ENCODE data around the gene NDOR1.

NDOR1 gene

GRCh38 chr9:137194909-137195308 is 10.6 kb upstream of the NDOR1 start:
- H3K36me3 Mint-ChIP-seq = peaks cover 2 to 17% of the 10 kb centered on the region in 2 donors
- H3K27ac Mint-ChIP-seq = peak overlapping the region; percentile 60
- no peak for DNase-seq
- H3K9me3 Mint-ChIP-seq = no peaks in the 10 kb centered on the region
- no peak for ATAC-seq (replicated peaks)
- no peak overlapping the region for H3K4me3 Mint-ChIP-seq
- no peaks in the 10 kb centered on the region for H3K27me3 Mint-ChIP-seq
- H3K4me1 Mint-ChIP-seq = peaks cover 25 to 51% of the 10 kb centered on the region in 2 donors

- peaks cover 22 to 43% of the 10 kb centered on the region in 2 donors for H3K4me1 Mint-ChIP-seq
- peaks cover 2 to 14% of the 10 kb centered on the region in 2 donors for H3K36me3 Mint-ChIP-seq
- no peak overlapping the region for H3K27ac Mint-ChIP-seq
- ATAC-seq (replicated peaks) = no peak
- DNase-seq = no peak
- no peaks in the 10 kb centered on the region for H3K9me3 Mint-ChIP-seq
- H3K27me3 Mint-ChIP-seq = no peaks in the 10 kb centered on the region
- no peak overlapping the region for H3K4me3 Mint-ChIP-seq
Measured at GRCh38 chr9:137195525-137196220, 9.8 kb upstream of the NDOR1 start.

- no peaks in the 10 kb centered on the region for H3K27me3 Mint-ChIP-seq
- H3K27ac Mint-ChIP-seq = no peak overlapping the region
- H3K9me3 Mint-ChIP-seq = no peaks in the 10 kb centered on the region
- peaks cover 4 to 9% of the 10 kb centered on the region in 2 donors for H3K36me3 Mint-ChIP-seq
- ATAC-seq (replicated peaks) = no peak
- peaks cover 25 to 52% of the 10 kb centered on the region in 2 donors for H3K4me1 Mint-ChIP-seq
- peak overlapping the region in 1 of 2 donors; percentile 17 for H3K4me3 Mint-ChIP-seq
- no peak for DNase-seq
Measured at GRCh38 chr9:137198051-137198901, 7.2 kb upstream of the NDOR1 start.

DNA sequence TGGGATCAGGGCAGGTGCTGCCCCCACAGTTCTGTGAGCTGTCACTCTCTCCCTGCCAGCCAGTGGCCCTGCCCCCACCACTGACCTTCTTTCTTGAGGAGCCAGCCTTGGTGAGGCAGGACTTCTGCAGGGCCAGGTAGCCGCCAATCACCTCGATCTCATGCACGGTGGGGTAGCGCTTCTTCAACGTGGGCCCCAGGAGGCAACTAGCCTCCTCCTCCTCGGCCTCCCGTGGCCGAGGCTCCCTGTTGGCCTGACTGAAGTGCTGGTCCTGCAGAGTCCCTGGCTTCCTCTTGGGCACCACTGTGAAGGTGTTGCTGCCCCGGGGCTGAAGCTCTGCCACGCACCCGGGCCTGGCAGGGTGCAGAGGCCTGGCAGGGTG is 6.6 kb upstream of the NDOR1 start:
- Mint-ChIP-seq H3K27me3 (no peaks in the 10 kb centered on the region), H3K36me3 (peaks cover 4 to 10% of the 10 kb centered on the region in 2 donors), H3K4me3 (peak overlapping the region; percentile 82 to 87), H3K4me1 (peaks cover 23 to 53% of the 10 kb centered on the region in 2 donors), H3K9me3 (no peaks in the 10 kb centered on the region), H3K27ac (no peak overlapping the region)
- DNase-seq (no peak), ATAC-seq (replicated peaks) (no peak)

GRCh38 chr9:137199411-137200121 is 5.9 kb upstream of the NDOR1 start:
- Mint-ChIP-seq H3K4me1 (peaks cover 27 to 60% of the 10 kb centered on the region in 2 donors), H3K4me3 (peak overlapping the region; percentile 82 to 87), H3K9me3 (no peaks in the 10 kb centered on the region), H3K27ac (no peak overlapping the region), H3K36me3 (peaks cover 4 to 12% of the 10 kb centered on the region in 2 donors), H3K27me3 (no peaks in the 10 kb centered on the region)
- DNase-seq (no peak), ATAC-seq (replicated peaks) (no peak)

- Mint-ChIP-seq H3K27me3 (no peaks in the 10 kb centered on the region), H3K36me3 (peaks cover 4 to 8% of the 10 kb centered on the region in 2 donors), H3K9me3 (no peaks in the 10 kb centered on the region), H3K4me1 (peaks cover 27 to 64% of the 10 kb centered on the region in 2 donors), H3K27ac (peak within 1 kb of the TSS; percentile 93), H3K4me3 (peak within 1 kb of the TSS; percentile 87 to 92)
- DNase-seq (peak; percentile 99), ATAC-seq (replicated peaks) (peak; percentile 89 to 95)
Measured at GRCh38 chr9:137200311-137201204, 4.9 kb upstream of the NDOR1 start, which contains the start of gene TPRN. Gene TPRN (minus strand): TSS chr9:137200741. CDS start chr9:137200711, 30 bp downstream.

- DNase-seq (no peak), ATAC-seq (replicated peaks) (no peak)
- Mint-ChIP-seq H3K9me3 (no peaks in the 10 kb centered on the region), H3K4me1 (peaks cover 33 to 72% of the 10 kb centered on the region in 2 donors), H3K4me3 (peak overlapping the region; percentile 87 to 92), H3K27ac (peak overlapping the region; percentile 93), H3K27me3 (no peaks in the 10 kb centered on the region), H3K36me3 (peaks cover 7 to 12% of the 10 kb centered on the region in 2 donors)
Measured at GRCh38 chr9:137201205-137201868, 4.2 kb upstream of the NDOR1 start.

GRCh38 chr9:137202966-137203365 is 2.5 kb upstream of the NDOR1 start:
- Mint-ChIP-seq H3K4me1 (peaks cover 40 to 76% of the 10 kb centered on the region in 2 donors), H3K27me3 (no peaks in the 10 kb centered on the region), H3K27ac (peak overlapping the region; percentile 20), H3K36me3 (peaks cover 15 to 27% of the 10 kb centered on the region in 2 donors), H3K4me3 (peak overlapping the region in 1 of 2 donors; percentile 4), H3K9me3 (no peaks in the 10 kb centered on the region)
- no peak for DNase-seq
- ATAC-seq (replicated peaks) = no peak

DNA sequence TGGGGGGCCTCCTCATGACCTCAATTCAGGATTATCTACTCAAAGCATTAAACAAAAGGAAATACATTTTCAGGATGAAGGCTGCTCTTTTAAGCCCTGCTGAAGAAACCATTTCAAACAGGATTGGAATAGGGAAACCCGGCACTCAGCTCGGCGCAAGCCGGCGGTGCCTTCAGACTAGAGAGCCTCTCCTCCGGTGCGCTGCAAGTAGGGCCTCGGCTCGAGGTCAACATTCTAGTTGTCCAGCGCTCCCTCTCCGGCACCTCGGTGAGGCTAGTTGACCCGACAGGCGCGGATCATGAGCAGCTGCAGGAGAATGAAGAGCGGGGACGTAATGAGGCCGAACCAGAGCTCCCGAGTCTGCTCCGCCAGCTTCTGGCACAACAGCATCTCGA is 772 bp upstream of the NDOR1 start:
- no peak for DNase-seq
- peaks cover 34 to 64% of the 10 kb centered on the region in 2 donors for H3K4me1 Mint-ChIP-seq
- H3K9me3 Mint-ChIP-seq = no peaks in the 10 kb centered on the region
- H3K27ac Mint-ChIP-seq = peak overlapping the region; percentile 95
- peak overlapping the region; percentile 93 to 95 for H3K4me3 Mint-ChIP-seq
- no peaks in the 10 kb centered on the region for H3K27me3 Mint-ChIP-seq
- H3K36me3 Mint-ChIP-seq = peaks cover 18 to 34% of the 10 kb centered on the region in 2 donors
- no peak for ATAC-seq (replicated peaks)

GRCh38 chr9:137206602-137207001 is 1.1 kb downstream of the NDOR1 start:
- Mint-ChIP-seq H3K4me3 (peak overlapping the region; percentile 93 to 95), H3K4me1 (peaks cover 33 to 54% of the 10 kb centered on the region in 2 donors), H3K9me3 (no peaks in the 10 kb centered on the region), H3K27me3 (no peaks in the 10 kb centered on the region), H3K36me3 (peaks cover 25 to 42% of the 10 kb centered on the region in 2 donors), H3K27ac (peak overlapping the region; percentile 97)
- ATAC-seq (replicated peaks) (no peak), DNase-seq (no peak)

DNA sequence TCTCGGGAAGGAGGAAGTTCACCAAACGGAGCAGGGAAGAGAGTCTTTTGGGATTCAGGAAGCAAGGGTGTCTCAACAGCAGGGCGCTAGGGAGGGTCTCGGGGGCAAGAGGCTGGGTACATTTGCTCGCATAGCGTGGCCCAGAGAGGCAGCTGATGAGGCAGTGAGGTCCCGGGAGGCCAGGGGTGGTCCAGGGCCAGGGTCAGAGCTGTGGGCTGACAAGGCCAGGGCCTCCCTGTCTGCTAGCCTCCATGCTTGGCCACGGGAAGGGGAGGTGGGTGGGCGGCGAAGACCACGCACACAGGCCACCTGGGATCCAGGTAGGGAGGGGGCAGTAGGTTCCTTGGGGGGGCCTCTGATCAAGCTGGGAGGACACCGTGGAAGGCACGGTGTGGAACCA is 6.0 kb downstream of the NDOR1 start:
- no peaks in the 10 kb centered on the region for H3K9me3 Mint-ChIP-seq
- H3K27me3 Mint-ChIP-seq = no peaks in the 10 kb centered on the region
- H3K27ac Mint-ChIP-seq = peak overlapping the region; percentile 85
- no peak overlapping the region for H3K4me3 Mint-ChIP-seq
- no peak for DNase-seq
- H3K36me3 Mint-ChIP-seq = peaks cover 30 to 44% of the 10 kb centered on the region in 2 donors
- H3K4me1 Mint-ChIP-seq = peaks cover 17 to 18% of the 10 kb centered on the region in 2 donors
- no peak for ATAC-seq (replicated peaks)

GRCh38 chr9:137212520-137212919 is 7.0 kb downstream of the NDOR1 start:
- peaks cover 23 to 34% of the 10 kb centered on the region in 2 donors for H3K36me3 Mint-ChIP-seq
- H3K4me3 Mint-ChIP-seq = no peak overlapping the region
- no peaks in the 10 kb centered on the region for H3K27me3 Mint-ChIP-seq
- no peak for DNase-seq
- no peaks in the 10 kb centered on the region for H3K9me3 Mint-ChIP-seq
- no peak overlapping the region for H3K27ac Mint-ChIP-seq
- peaks cover 8 to 14% of the 10 kb centered on the region in 2 donors for H3K4me1 Mint-ChIP-seq
- ATAC-seq (replicated peaks) = no peak
